Measurements from ENCODE around the gene GNG7. TPM values are rescaled to one million over a fixed set of nuclear protein-coding genes. Genes with fewer than 3 reads are reported as not detected.

Gene GNG7
- total RNA-seq, 4 donors from 2014 or later = 0.57 to 3.8 (median 1.6) TPM

GRCh38 chr19:2734589-2735288, 32.2 kb upstream of the GNG7 start:
- intact Hi-C loops (cut with DNase I) = no loop called here
- 70 to 86% methylated on average over 12 to 22 of the region's 26 CpGs for WGBS, 2 donors
- H3K27me3 ChIP-seq = no peaks in the 10 kb centered on the region
- TF ChIP-seq CTCF (IDR thresholded peaks at IDR 0.05) (no peak), POLR2A (IDR thresholded peaks at IDR 0.05) (no peak)
- no peak for DNase-seq
- no peak overlapping the region for H3K27ac ChIP-seq
- H3K4me3 ChIP-seq = no peak overlapping the region
- H3K4me1 ChIP-seq = peaks cover 0 to 30% (median 10%) of the 10 kb centered on the region in 3 donors
- no peaks in the 10 kb centered on the region for H3K9me3 ChIP-seq
- peaks cover 0 to 51% (median 6%) of the 10 kb centered on the region in 3 donors for H3K36me3 ChIP-seq

GRCh38 chr19:2733930-2734588, 31.6 kb upstream of the GNG7 start:
- TF ChIP-seq POLR2A (IDR thresholded peaks at IDR 0.05) = no peak
- no peak for TF ChIP-seq CTCF (IDR thresholded peaks at IDR 0.05)
- no peak for DNase-seq
- 68 to 76% methylated on average over 23 to 26 of the region's 35 CpGs for whole genome bisulfite sequencing, 2 donors
- H3K27ac ChIP-seq = no peak overlapping the region
- peaks cover 0 to 23% (median 6%) of the 10 kb centered on the region in 3 donors for H3K4me1 ChIP-seq
- no peak overlapping the region for H3K4me3 ChIP-seq
- intact Hi-C loops (cut with DNase I) = no loop called here
- no peaks in the 10 kb centered on the region for H3K27me3 ChIP-seq
- H3K36me3 ChIP-seq = peaks cover 0 to 51% (median 6%) of the 10 kb centered on the region in 3 donors
- no peaks in the 10 kb centered on the region for H3K9me3 ChIP-seq

- Histone ChIP-seq H3K27me3 (peaks cover 0 to 11% (median 0%) of the 10 kb centered on the region in 4 donors), H3K4me3 (no peak overlapping the region), H3K27ac (no peak overlapping the region), H3K36me3 (peaks cover 0 to 51% (median 6%) of the 10 kb centered on the region in 3 donors), H3K4me1 (peaks cover 0 to 12% (median 0%) of the 10 kb centered on the region in 3 donors), H3K9me3 (no peaks in the 10 kb centered on the region)
- TF ChIP-seq CTCF (IDR thresholded peaks at IDR 0.05) = no peak
- no peak for TF ChIP-seq POLR2A (IDR thresholded peaks at IDR 0.05)
- intact Hi-C loops (cut with DNase I) = no loop called here
- WGBS, 2 donors = no CpG with 5 or more reads among the region's 38 CpGs
- no peak for DNase-seq
Observed at GRCh38 chr19:2732883-2733282, 30.4 kb upstream of the GNG7 start.

GRCh38 chr19:2732157-2732725, 29.7 kb upstream of the GNG7 start:
- Histone ChIP-seq H3K27me3 (peaks cover 0 to 18% (median 1%) of the 10 kb centered on the region in 4 donors), H3K27ac (no peak overlapping the region), H3K36me3 (peaks cover 0 to 51% (median 6%) of the 10 kb centered on the region in 3 donors), H3K4me3 (no peak overlapping the region), H3K4me1 (peaks cover 0 to 15% (median 2%) of the 10 kb centered on the region in 3 donors), H3K9me3 (no peaks in the 10 kb centered on the region)
- no peak for DNase-seq
- WGBS, 2 donors = 98% methylated on average over 9 of the region's 33 CpGs; no CpG with 5 or more reads in 1 of the 2 donors
- no peak for TF ChIP-seq POLR2A (IDR thresholded peaks at IDR 0.05)
- no peak for TF ChIP-seq CTCF (IDR thresholded peaks at IDR 0.05)
- intact Hi-C loops (cut with DNase I) = no loop called here
